Neural progenitor cell (in vitro differentiated cells): ENCODE results near the gene ARF1. TPM values are rescaled to one million over a fixed set of nuclear protein-coding genes. Genes with fewer than 3 reads are reported as not detected.

Source experiments
- DNase-seq: peaks from one replicate; pipeline ENCODE4 v3.0.0-alpha.2; 2016; ENCODE audit warnings: low spot score
- H2AFZ ChIP-seq: fragments of 200-600 bp; sonication (generic); replicated peaks from 2 replicates; pipeline ENCODE4 v1.6.1; 2016; ENCODE audit warnings: antibody characterized with exemption
- H3F3A ChIP-seq: fragments of 200-600 bp; sonication (generic); 2 replicates; pipeline ENCODE4 v1.6.1; 2016; ENCODE audit warnings: antibody characterized with exemption, low read depth
- H3K27ac ChIP-seq: fragments of 200-600 bp; sonication (generic); 2 replicates; pipeline ENCODE4 v1.5.1; 2016; ENCODE audit warnings: mild to moderate bottlenecking
- H3K27me3 ChIP-seq: fragments of 200-600 bp; sonication (generic); 2 replicates; pipeline ENCODE4 v1.6.1; 2016; ENCODE audit warnings: mild to moderate bottlenecking, moderate library complexity
- H3K36me3 ChIP-seq: fragments of 200-600 bp; sonication (generic); 2 replicates; pipeline ENCODE4 v1.5.1; 2016
- H3K4me1 ChIP-seq: fragments of 200-600 bp; sonication (generic); 2 replicates; pipeline ENCODE4 v1.6.1; 2016; ENCODE audit warnings: mixed run types
- H3K4me2 ChIP-seq: fragments of 200-600 bp; sonication (generic); 2 replicates; pipeline ENCODE4 v1.6.1; 2016
- H3K4me3 ChIP-seq: fragments of 200-600 bp; sonication (generic); 2 replicates; pipeline ENCODE4 v1.5.1; 2016
- H3K79me2 ChIP-seq: fragments of 200-600 bp; sonication (generic); 2 replicates; pipeline ENCODE4 v1.6.1; 2016; ENCODE audit warnings: low read depth
- H3K9ac ChIP-seq: fragments of 200-600 bp; sonication (generic); 2 replicates; pipeline ENCODE4 v1.6.1; 2016
- H3K9me3 ChIP-seq: fragments of 200-600 bp; sonication (generic); 2 replicates; pipeline ENCODE4 v1.5.1; 2016; ENCODE audit warnings: low read depth
- H4K20me1 ChIP-seq: fragments of 200-600 bp; sonication (generic); 2 replicates; pipeline ENCODE4 v1.6.1; 2016; ENCODE audit warnings: low read depth
- H3K27ac Mint-ChIP-seq: 3 replicates; pipeline ENCODE4 v1.8.0; 2021; ENCODE audit warnings: mixed read lengths
- H3K27me3 Mint-ChIP-seq: 2 replicates; pipeline ENCODE4 v1.8.0; 2022; ENCODE audit warnings: low read depth, mild to moderate bottlenecking, inconsistent platforms, moderate library complexity, mixed read lengths; ENCODE audit not compliant: insufficient read depth
- H3K36me3 Mint-ChIP-seq: 3 replicates; pipeline ENCODE4 v1.8.0; 2021; ENCODE audit warnings: mixed read lengths
- H3K4me1 Mint-ChIP-seq: 3 replicates; pipeline ENCODE4 v1.8.0; 2021; ENCODE audit warnings: mixed read lengths
- H3K4me3 Mint-ChIP-seq: 3 replicates; pipeline ENCODE4 v1.8.0; 2021; ENCODE audit warnings: mild to moderate bottlenecking, moderate library complexity, mixed read lengths
- H3K9me3 Mint-ChIP-seq: 3 replicates; pipeline ENCODE4 v1.8.0; 2020; ENCODE audit warnings: mixed read lengths
- CTCF ChIP-seq: fragments of 200-600 bp; sonication (generic); IDR thresholded peaks from 2 replicates; pipeline ENCODE4 v1.5.1; 2017; ENCODE audit warnings: antibody characterized with exemption, mild to moderate bottlenecking
- EZH2 ChIP-seq: fragments of 200-600 bp; sonication (generic); IDR thresholded peaks from 2 replicates; pipeline ENCODE4 v1.6.1; 2017; ENCODE audit warnings: antibody characterized with exemption, mild to moderate bottlenecking, moderate library complexity
- EZH2phosphoT487 ChIP-seq: fragments of 200-600 bp; sonication (generic); IDR thresholded peaks from 2 replicates; pipeline ENCODE4 v1.6.1; 2017; ENCODE audit warnings: antibody characterized with exemption
- total RNA-seq: library from RNA; depleted of rRNA; stranded (reverse); fragments of >200 nt; gene quantifications from 2 replicates; pipeline ENCODE4 v1.2.3, GENCODE V29; 2015; ENCODE audit warnings: low replicate concordance

ARF1 gene
- total RNA-seq, 1 donor from 2014 or later, result 95.1 TPM

GRCh38 chr1:228073857-228074545 is 8.5 kb upstream of the ARF1 start:
- peaks cover 76% of the 10 kb centered on the region for H3K27me3 ChIP-seq

GRCh38 chr1:228074954-228075730 is 7.4 kb upstream of the ARF1 start:
- no peaks in the 10 kb centered on the region for H3K9me3 Mint-ChIP-seq
- no peak overlapping the region for H3K4me3 Mint-ChIP-seq
- Histone ChIP-seq H3K4me3 (no peak overlapping the region), H3K4me1 (peaks cover 16% of the 10 kb centered on the region), H3F3A (no peaks in the 10 kb centered on the region), H4K20me1 (peaks cover 13% of the 10 kb centered on the region), H3K9me3 (no peaks in the 10 kb centered on the region), H3K27me3 (peaks cover 65% of the 10 kb centered on the region), H3K4me2 (no peak overlapping the region), H3K36me3 (no peaks in the 10 kb centered on the region), H3K27ac (no peak overlapping the region), H2AFZ (no peak overlapping the region), H3K9ac (no peak overlapping the region), H3K79me2 (no peaks in the 10 kb centered on the region)
- H3K27ac Mint-ChIP-seq, result no peak overlapping the region
- peaks cover 31% of the 10 kb centered on the region for H3K4me1 Mint-ChIP-seq
- H3K36me3 Mint-ChIP-seq, result no peaks in the 10 kb centered on the region
- no peak for DNase-seq
- TF ChIP-seq CTCF, result no peak
- no peak for TF ChIP-seq EZH2
- no peak for TF ChIP-seq EZH2phosphoT487
- H3K27me3 Mint-ChIP-seq, result peaks cover 11% of the 10 kb centered on the region

More at GRCh38 chr1:228073857-228074545, 8.5 kb upstream of the ARF1 start:
- Mint-ChIP-seq H3K27ac (peak overlapping the region; percentile 93), H3K9me3 (no peaks in the 10 kb centered on the region), H3K27me3 (peaks cover 11% of the 10 kb centered on the region), H3K36me3 (no peaks in the 10 kb centered on the region), H3K4me3 (peak overlapping the region; percentile 74), H3K4me1 (peaks cover 29% of the 10 kb centered on the region)
- H3K4me1 ChIP-seq, result peaks cover 16% of the 10 kb centered on the region
- no peaks in the 10 kb centered on the region for H3K9me3 ChIP-seq
- H3K79me2 ChIP-seq, result no peaks in the 10 kb centered on the region
- H3K4me2 ChIP-seq, result peak overlapping the region; percentile 47
- H3K4me3 ChIP-seq, result no peak overlapping the region
- H3K36me3 ChIP-seq, result no peaks in the 10 kb centered on the region
- no peak overlapping the region for H3K9ac ChIP-seq
- TF ChIP-seq CTCF (peak; percentile 48), EZH2 (peak; percentile 59), EZH2phosphoT487 (no peak)
- H3K27ac ChIP-seq, result no peak overlapping the region
- peak; percentile 79 for DNase-seq
- H3F3A ChIP-seq, result no peaks in the 10 kb centered on the region
- H2AFZ ChIP-seq, result no peak overlapping the region
- H4K20me1 ChIP-seq, result peaks cover 13% of the 10 kb centered on the region

- no peaks in the 10 kb centered on the region for H3K9me3 ChIP-seq
- H3K36me3 Mint-ChIP-seq, result no peaks in the 10 kb centered on the region
- no peaks in the 10 kb centered on the region for H3K79me2 ChIP-seq
- H3K4me1 ChIP-seq, result peaks cover 16% of the 10 kb centered on the region
- H3K9me3 Mint-ChIP-seq, result no peaks in the 10 kb centered on the region
- no peaks in the 10 kb centered on the region for H3F3A ChIP-seq
- no peak overlapping the region for H2AFZ ChIP-seq
- H3K4me3 ChIP-seq, result no peak overlapping the region
- no peak overlapping the region for H3K4me2 ChIP-seq
- H3K4me1 Mint-ChIP-seq, result peaks cover 31% of the 10 kb centered on the region
- H3K9ac ChIP-seq, result no peak overlapping the region
- H3K27ac ChIP-seq, result no peak overlapping the region
- DNase-seq, result no peak
- TF ChIP-seq CTCF (no peak), EZH2phosphoT487 (no peak), EZH2 (no peak)
- no peaks in the 10 kb centered on the region for H3K36me3 ChIP-seq
- H4K20me1 ChIP-seq, result peaks cover 13% of the 10 kb centered on the region
- H3K27me3 ChIP-seq, result peaks cover 58% of the 10 kb centered on the region
- no peak overlapping the region for H3K27ac Mint-ChIP-seq
- H3K4me3 Mint-ChIP-seq, result peak overlapping the region; percentile 50
- H3K27me3 Mint-ChIP-seq, result peaks cover 8% of the 10 kb centered on the region
Observed at GRCh38 chr1:228075801-228076271, 6.7 kb upstream of the ARF1 start.
